GM18909 (cell line): ENCODE measurements around the gene ARHGAP6.

Experiments used
- ATAC-seq: cut with Tn5 transposase; IDR thresholded peaks from one replicate; pipeline ENCODE4 v1.9.1; 2021; ENCODE audit warnings: mild to moderate bottlenecking; ENCODE audit not compliant: unreplicated experiment, poor library complexity

The ARHGAP6 gene

DNA sequence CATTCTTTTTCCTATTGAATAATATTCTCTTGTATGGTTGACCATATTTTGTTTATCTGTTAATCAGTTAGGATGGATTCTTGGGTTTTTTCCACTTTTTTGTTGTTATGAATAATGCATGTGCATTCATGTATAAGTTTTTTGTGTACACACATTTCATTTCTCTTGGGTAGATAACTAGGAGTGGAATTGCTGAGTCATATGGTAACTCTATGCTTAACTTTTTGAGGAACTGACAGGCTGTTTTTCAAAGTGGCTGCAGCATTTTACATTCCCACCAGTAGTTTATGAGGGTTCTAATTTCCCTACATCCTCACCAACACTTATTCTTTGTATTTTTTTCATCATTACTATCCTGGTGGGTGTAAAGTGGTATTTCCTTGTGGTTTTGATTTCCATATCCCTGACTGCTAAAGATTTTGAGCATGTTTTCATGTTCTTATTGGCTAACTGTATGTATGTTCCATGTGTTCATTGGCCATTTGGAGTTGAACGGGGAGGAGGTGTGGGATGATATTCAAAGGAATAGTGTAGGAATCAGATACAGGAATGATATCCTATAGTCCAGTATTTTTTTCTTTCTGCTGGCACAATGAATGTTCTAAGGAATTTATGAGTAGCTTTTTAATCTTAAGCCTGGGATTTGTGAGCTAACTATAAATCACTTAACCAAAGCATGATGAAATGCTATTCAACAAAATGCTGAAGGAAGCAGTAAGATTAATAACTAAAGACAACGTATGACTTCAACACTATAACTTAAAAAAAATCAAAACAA, 258.2 kb downstream of the ARHGAP6 start:
- no peak for ATAC-seq

DNA sequence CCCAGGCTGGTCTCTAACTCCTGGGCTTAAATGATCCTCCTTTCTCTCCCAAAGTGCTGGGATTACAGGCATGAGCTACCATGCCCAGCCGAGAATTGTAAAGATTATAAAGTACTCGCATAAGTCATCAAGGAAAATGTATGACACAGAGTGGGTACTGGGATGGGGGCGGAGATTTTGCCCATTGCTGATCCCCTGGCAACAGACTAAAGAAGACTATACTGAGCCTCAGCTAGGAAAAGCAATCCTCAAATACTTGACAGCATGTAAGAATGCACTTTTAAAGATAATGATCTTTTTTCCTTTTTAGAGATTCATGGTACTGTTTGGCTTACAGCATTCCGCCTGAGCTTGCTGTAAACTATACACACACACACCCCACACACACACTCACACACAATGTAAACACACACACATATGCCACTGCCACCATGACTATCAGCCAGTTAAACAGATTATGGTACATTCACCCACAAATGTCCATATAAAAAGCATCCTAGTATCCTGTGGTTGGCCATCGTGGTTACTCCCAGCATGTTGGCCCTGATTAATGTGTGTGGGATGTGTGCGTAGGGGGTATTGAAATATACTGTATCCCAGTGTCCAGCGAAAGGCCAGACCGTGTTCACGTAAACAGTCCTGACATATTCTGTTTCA, 259.5 kb downstream of the ARHGAP6 start:
- no peak for ATAC-seq

DNA sequence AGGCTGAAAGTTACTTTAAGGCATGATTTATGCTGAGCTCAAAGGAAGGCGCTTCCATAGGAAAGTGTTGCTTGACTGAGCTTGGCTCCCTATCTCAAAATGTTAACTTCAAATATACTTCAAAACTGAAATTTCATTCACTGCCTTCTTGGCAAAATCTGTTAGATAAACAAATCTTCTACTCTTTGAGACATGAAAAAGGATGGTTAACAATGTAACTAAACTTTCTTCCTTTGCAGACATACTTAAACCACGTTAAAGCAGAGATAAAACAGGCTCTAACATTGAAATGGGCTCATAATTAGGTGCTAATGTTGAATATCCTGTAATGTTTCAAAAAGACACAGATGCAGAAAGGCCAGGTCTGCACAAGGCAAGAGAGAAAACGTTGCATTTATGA, 262.1 kb downstream of the ARHGAP6 start:
- ATAC-seq, result no peak

DNA sequence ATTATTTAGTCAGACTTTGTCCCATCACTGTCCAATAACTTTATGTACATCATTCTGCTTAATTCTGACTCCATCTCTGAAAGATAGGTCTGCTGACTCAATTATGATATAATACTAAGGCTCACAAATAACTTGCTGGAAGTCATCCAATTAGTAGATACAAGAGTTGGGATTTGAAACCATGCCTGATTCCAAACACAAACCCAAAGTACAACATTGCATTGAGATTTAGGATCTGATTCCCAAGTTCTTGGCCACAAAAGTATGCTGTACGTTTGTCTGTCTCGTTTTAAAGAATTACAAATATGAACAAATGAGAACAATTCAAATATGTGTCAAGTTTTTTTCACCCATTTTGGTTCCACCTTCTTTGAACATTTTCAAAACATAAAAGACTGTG, 263.8 kb downstream of the ARHGAP6 start:
- no peak for ATAC-seq

DNA sequence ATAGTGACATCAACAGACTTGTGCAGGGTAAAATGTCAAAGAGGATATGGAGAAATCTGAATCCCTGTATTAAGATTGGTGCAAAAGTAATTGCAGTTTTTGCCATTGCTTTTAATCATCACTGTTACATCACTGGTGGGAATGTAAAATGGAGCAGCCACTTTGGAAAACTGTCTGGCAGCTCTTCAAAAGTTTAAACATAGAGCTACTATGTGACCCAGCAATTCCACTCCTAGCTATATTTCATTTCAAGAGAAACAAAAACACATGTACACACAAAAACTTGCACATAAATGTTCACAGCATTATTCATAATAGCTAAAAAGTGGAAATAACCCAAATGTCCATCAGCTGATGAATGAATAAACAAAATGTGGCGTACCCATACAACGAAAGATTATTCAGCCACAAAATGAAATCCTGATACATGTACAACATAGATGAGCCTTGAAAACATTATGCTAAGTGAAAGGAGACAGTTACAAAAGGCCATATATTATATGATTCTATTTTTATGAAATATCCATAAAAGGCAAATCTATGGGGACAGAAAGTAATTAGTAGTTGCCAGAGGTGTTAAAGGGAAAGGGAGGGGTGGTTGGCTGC, 266.1 kb downstream of the ARHGAP6 start:
- no peak for ATAC-seq

DNA sequence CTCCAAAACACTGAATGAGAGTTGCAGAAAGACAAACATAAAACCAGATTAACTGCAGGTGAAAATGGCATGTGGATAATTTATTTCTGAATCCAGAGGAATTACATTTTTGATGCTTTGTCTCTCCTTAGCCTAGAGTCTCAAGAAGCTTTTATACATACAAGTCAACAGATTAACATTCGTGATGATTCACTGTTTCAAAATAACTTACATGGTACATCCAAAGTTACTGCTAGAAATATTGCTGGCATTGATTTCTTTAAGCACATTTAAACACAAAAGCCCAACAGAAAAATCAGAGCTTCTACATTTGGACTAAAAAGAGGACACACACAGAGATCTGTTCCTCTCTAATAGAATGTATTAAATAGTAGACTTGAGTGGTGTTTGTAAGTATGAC, 266.9 kb downstream of the ARHGAP6 start:
- ATAC-seq, result no peak

DNA sequence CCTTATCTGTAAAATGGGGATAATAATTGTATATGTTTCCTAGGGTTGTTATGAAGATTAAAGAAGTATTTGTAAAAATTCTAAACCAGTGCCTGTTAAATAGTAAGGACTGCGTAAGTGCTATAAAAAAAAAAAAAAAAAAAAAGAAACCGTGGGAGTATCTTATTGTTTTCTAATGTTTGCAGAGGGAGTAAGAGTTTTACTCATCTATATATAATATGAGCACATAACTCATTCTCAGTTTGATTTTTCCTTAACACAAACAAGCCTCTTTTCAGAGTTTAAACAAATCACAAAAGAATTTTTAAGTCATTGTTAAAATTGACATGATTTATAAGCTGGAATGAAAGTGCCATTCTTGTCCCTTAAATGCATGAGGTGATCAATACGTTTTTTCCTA, 267.6 kb downstream of the ARHGAP6 start:
- ATAC-seq, result no peak

DNA sequence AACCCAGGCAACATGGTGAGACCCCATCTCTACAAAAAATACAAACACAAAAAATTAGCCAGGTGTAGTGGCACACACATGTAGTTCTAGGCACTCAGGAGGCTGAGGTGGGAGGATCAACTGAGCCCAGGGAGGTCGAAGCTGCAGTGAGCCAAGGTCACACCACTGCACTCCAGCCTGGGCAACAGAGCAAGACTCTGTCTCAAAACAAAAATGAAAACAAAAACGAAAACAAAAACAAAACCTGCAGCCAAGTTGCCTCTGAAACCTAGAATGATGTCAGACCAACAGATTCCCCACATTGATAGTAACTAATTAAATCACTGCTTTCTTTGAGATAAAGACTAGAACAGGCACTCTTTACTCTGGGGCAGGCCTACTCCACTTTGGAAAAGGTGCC, 268.0 kb downstream of the ARHGAP6 start:
- peak; percentile 77 for ATAC-seq

DNA sequence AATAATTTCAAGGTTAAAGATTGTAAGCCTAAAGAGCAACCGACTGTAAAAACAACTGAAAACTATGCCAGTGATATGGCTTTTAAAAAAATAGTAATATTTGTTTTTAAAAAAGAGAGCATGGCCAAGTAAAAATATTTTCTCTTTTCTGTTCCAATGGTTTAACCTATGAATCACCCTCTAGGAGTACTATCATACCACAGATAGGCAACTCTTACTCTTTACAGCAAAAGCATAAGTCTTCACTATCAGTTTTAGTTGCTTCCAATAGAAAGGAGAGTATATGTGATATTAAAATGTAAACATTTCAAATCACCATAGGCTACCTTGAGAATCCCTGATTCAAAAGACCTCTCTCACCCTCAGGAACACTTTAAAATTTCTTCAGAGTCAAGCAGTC, 269.9 kb downstream of the ARHGAP6 start:
- no peak for ATAC-seq

DNA sequence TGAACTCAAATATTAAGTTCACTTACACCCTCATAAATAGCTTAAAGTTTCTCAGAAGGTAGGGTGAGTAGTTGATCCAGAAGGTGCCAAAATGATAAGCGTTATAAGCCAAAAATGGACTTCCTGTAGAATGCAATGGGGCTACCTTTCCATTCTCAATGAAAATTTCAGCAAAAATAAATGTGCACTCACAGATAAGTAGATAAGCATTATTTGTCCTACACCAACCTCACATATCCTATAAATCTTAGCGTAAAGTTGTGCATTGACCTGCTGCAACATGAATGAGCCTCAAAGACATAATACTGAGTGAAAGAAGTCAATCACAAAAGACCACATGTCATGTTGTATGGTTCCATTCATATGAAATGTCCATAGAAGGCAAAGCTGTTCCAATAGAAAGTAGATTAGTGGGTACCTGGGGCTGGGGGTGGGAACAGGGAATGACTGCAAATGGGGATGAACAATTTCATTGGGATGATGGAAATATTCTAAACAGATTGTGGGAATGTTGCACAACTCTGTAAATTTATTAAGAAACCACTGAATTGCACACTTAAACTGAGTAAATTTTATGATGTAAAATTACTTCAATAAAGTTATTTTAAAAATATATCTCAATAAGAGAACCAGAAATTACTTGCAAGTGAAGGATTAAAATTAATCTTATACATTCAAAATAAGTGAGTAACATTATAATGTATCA, 271.6 kb downstream of the ARHGAP6 start:
- ATAC-seq, result no peak

DNA sequence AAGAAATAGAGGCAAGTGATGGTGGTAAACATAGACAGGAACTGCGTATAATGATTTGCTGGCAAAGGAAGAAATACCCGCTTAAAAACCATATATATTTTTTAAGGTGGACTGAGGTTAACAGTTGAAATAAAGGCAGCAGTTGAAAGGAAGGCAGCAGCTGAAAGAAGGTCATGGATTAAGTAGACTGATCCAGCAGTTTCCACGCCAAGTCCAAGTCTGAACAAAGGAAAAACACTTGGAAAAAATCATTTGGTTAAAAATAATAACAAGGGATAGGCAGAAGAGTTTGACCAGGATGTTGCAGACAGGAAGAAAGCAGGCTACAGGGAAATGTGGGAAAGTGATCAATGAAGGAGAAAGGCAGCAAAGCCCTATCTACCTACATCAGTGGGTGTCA, 278.9 kb downstream of the ARHGAP6 start:
- ATAC-seq, result no peak

DNA sequence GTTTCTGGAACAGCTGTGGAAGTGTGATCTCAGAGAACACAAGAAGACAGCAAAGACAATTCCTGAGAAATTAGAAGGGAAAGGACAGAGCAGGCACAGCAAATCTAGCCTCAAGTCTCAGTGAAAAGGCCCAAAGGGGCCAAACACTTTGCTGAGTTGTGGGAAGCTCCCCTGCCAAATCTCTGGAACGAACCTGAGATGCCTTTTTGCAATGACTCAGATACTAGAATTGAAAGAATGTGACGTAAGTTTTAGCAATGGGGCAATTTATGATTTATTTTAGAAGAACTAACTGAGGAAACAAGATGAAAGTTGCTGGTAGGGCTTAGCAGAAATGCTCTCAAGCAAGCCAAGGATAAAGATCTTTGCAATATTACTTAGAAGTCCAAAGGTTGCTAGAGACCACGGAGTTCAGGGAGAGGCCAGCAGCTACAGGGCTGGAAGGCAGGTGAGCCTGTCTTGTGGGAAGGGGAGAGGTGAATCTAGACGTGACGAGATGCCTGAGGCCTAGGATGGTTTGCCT, 279.7 kb downstream of the ARHGAP6 start:
- no peak for ATAC-seq

DNA sequence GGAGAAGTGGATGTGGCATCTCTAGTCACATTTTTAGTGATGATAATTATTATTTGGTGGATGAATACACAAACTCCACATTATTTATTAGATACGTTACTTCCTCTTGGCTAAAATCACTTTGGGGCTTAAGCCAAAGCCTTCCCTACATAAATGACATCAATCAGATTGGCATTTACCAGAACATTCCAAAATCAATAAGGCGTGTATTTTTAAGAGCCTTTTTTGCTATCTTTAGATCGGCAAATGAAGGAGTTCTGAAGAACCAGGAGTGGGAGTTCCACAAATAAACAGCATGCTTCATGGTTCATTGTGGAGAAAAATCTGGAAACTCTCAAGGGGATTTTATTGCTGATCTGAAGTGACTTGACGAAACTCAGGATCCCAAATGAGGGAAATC, 282.8 kb downstream of the ARHGAP6 start:
- no peak for ATAC-seq

DNA sequence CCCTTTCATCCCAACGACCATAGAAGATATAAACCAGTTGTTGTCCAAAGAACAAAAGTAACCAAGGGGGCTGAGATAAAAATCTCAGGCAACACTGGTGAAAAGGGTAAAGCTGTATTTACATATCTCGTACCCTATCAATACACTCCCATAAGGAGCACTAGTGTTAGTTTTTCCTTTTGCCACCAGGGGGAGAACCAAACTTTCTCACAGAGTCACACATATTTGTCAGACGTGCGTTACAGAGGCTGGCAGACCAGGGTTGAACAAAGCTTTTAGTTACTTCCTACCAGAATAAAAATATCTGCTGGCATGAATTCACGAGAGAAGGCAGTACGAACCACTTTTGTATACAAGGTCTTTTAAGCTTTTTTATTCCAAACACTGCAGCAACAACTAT, 284.3 kb downstream of the ARHGAP6 start:
- peak; percentile 95 for ATAC-seq

DNA sequence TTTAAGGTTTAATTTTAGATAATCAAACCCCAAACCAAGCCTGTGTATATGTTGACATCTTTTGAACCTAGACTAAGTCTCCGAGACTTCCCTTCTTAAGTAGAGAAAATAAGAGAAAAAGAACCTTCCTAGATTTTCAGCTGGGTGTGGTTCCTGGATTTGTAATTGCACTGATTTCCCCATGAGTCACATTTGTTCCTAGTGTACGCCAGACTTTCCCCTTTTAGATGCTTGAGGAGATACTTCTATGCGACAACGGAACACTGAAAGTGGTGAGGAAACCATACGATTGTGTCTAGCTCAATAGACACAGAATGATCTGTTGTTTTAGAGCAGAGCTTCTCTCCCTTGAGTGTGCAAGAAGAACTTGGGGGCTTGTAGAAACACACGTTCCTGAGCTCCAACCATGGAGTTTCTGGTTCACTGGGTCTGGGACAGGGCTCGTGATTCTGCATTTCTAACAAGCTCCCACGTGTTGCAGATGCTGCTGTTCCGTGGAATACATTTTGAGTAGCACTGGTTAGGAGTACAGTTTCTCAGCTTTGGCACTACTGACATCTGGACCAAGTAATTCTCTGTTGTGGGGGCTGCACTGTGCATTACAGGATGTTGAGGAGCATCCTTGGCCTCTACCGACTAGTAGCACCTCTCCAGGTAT, 285.4 kb downstream of the ARHGAP6 start:
- no peak for ATAC-seq

DNA sequence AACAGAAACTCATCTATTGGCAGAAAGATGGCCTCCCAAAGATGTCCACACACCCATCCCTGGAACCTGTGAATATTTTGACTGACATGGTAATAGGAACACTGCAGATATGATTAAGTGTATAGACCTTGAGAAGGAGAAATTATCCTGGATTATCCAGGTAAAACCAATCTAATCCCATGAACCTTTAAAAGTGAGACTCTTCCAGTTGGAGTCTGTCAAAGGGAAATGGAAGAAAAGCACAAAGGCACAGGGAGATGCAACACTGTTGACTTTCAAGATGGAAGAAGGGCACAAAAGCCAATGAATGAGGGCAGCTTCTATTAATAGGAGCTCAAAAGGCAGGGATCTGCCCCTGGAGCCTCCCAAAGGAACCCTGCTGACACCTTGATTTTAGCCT, 289.6 kb downstream of the ARHGAP6 start:
- no peak for ATAC-seq

DNA sequence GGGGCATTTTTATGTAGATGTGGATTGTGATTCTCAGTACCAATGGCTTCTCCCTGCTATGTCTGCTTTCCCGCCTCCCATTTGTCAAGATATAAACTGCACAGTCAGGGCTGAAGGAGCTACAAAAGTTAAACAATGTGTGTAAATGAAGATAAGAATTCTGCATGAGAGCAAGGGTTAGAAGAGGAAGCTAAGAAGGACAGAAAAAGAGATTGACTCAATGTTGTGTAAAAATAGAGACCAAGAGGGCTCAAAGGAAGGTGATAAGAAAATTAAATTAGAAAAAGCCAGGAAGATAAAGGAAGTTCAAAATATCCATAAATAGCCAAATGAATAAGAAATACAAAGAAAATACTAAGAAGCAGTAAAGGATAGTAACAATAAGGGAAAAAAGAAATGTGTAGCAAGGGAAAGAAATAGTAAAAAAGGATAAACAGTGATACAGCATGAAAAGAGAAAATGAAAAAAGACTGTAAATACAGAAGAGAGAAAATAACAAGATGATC, 290.1 kb downstream of the ARHGAP6 start:
- ATAC-seq, result no peak

DNA sequence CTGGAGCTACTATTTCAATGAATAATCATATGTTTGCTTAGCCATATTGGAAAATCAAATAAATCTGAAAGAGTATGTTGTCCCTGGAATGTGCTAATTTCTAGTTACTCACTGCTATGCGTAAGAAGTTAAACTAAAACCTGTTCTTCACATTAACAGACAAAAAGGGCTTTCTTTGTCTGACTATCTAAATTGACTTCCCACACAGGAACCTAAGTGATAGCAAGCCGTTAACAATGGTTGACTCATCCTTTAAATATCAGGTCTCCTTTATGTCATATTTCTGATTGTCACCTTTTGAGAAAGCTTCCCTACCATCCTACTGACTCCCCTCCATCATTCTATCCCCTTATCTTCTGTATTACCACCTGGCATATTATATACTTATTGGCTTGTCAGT, 291.1 kb downstream of the ARHGAP6 start:
- ATAC-seq, result no peak

DNA sequence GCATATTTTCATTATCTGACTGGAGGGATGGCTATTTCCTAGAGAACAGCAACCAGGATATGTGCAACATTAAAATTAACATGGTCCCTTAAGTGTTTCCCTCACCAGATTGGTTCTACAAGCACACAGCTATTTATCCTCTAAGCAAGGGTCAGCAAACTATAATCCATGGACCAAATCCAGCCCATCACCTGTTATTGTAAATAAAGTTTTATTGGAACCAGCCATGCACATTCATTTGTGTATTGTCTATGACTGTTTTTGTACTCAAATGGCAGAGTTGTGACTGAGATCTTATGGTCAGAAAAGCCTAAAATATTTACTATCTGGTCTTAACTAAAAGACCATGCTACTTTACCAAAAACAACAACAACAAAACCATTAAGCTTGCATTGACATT, 294.6 kb downstream of the ARHGAP6 start:
- no peak for ATAC-seq
